HG02642 (cell line): ENCODE measurements around the gene CACNA1C.

Experiments used
- ATAC-seq: cut with Tn5 transposase; IDR thresholded peaks from one replicate; pipeline ENCODE4 v1.9.1; 2021; ENCODE audit warnings: mild to moderate bottlenecking; ENCODE audit not compliant: unreplicated experiment, poor library complexity

CACNA1C gene

DNA sequence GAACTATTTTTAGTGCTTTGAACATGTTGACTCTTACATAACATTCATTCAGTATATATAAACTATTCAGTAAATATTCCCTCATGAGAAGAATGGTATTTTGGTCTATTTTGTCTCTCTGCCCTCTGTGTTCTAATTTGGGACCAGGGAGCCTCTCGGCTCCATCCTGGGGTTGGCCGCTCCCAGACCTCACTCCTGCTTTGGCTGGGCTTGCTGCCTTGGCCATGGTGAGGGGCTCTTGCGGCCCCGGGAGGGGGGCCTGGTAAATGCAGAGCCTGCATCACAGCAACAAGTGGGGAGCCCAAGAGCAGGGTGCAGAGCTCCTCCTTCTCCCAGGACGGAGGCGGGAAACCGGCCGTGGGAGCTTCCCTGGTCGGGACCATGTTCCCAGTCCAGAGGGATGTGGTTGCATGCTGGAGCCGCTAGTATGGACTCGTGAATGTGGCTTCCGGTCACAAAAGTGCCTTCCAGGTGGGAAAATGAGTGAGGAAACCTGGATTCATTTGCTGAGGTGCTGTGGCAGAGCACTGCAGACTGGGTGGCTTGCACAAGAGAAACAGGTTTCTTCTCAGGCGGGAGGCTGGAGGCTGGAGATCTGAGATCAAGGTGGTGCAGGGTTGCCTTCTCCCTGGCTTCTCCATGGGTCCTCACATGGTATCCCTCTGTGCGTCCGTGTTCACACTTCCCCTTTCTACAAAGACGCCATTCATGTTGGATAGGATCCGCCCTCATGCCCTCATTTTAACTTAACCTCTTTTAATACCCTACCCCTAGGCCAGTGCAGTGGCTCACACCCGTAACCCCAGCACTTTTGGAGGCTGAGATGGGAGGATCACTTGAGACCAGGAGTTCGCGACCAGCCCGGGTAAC, 250.2 kb downstream of the CACNA1C start:
- no peak for ATAC-seq

DNA sequence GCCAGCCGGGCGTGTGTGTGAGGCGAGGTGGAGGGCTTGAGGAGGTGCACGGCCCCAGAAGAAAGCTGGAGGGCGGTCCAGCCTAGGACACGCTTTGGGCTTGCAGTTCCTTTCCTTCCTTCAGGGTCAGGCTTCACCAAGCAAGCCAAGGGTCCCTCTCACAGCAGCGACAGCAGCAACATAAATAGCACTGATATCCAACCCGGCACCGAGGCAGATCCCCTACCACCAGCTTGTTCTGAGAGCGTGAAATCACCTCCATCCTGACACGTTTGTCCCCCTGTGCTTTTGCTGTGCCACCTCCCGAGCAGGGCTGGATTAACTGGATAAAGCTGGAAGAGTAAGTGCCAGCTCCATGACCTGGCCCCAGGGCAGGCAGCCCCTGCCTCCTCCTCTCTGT, 251.4 kb downstream of the CACNA1C start:
- no peak for ATAC-seq

- ATAC-seq = no peak
Observed at GRCh38 chr12:2306012-2306411, 253.2 kb downstream of the CACNA1C start.

DNA sequence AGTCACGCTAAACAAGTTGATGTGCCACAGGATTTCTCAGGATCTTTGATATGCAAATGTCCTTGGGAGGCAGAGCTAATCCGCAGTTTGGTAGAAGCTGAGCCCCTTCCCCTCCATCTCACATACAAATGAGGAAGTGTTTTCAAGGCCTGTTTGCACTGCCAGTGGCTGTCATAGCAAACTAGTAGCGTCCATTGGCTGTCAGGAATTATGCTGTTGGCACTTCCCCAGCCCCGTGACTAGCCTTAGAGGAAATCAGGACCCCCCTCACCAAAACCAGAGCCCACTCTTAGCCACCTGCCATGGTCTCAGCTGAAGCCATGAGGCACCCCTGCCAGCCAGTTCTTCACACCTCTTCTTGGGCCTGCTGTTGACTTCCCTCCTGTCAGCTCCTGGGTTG, 253.9 kb downstream of the CACNA1C start:
- ATAC-seq = no peak

DNA sequence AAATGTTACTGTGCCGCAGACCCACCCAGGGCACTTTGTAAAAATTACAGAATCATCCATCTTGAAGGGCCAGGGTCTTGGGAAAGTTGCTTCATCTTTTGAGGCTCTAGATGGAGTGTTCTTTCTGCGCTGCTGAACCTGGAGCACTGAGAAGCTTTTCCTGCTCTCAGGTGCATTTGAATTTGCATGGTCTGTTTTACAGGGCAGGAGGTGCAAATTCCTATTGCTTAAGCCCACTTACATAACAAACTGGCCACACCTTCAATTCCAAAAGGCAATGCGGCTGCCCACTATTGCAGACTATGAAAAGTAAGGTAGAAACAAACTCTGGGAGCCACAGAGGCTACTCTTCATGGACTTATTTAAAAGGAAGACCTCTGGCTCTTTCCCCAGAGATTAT, 254.8 kb downstream of the CACNA1C start:
- ATAC-seq = no peak

GRCh38 chr12:2309647-2310046, 256.9 kb downstream of the CACNA1C start:
- no peak for ATAC-seq

DNA sequence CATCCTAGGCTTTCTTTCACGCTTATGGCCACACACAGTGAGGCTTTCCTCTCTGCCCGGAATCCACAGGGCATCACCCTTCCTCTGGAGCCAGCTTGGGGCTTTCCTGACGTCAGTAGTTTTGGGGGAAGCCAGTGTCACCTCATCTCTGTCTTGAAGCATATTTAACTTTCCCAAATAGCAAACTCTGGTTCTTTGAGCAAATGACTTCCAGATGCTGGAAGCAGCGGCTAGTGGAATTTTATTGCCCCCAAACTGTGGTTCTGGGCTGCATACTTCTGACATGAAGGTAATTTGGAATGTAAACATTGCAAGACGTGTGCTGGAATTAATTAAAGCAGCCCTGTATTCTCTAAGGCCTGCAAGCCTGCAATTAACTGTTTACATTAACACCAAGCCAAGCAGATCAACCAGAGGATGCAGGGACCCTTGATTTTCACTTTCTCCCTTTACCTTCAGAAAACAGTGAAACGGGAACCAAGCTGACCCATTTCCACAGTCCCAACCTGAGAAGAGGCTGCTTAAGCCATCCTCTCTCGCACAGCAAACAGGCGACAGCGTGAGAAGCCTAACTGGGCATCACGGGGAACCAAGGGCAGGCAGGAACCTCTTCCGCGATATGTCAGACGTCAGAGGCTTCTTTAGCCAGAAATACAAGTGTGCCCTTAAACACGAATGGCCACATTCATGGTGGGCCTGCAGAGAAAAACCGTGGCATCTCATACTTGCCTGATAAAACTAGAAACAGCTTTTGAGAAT, 258.4 kb downstream of the CACNA1C start:
- ATAC-seq = no peak

GRCh38 chr12:2312175-2312574, 259.4 kb downstream of the CACNA1C start:
- ATAC-seq = no peak

DNA sequence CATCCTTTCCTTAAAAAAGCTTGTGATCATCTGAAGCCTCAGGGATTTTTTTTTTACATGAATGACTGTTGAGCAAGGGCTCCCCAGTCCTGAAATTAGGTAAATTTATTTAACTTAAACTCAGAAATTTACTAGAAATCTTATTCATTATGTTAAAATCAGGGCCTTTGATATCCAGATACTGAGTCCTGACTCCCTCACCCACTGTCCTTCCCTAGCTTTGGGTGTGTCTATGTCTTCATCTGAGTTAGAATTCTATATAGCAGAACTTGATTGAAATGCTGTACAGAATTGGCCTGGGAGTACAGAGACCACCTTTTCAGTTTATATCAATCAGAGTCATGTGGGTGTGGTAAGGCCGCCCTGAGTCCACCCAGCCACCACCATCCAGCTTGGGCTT, 260.0 kb downstream of the CACNA1C start:
- no peak for ATAC-seq

DNA sequence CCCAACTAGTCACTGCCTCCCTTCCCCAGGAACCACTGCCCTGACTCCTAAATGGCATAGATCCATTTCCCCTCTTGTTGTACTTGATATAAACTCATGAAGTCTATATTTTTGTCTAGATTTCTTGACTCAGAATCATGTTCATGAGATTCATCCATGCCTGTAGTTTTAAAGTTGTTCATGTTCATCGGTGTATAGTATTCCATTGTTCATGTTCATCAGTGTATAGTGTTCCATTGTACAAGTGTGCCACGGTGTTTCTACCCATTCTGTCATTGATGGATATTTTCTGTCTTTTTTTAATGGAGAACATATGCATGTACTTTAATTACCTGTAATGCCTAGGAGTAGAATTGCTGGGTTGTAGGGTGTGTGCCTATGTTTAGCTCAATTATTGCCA, 261.7 kb downstream of the CACNA1C start:
- no peak for ATAC-seq

DNA sequence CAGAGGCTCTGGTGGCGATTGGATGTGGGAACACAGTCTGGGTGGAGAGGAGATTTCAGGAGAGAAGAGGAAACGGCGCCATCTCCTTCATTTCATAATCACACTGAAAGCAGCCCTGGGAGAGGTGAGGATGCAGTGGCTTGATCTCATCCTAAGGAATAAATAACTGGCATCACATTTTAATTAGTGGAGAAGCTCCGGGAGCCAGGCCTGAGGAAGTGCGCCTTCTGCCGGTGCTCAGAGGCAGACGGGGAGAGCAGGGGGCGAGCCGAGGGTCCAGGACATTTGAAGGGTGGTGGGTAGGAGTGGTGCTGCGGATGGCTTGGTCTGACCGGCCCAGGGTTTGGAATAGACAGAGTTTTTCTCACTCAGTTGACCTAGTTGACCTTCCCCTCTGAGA, 265.0 kb downstream of the CACNA1C start:
- ATAC-seq = no peak

DNA sequence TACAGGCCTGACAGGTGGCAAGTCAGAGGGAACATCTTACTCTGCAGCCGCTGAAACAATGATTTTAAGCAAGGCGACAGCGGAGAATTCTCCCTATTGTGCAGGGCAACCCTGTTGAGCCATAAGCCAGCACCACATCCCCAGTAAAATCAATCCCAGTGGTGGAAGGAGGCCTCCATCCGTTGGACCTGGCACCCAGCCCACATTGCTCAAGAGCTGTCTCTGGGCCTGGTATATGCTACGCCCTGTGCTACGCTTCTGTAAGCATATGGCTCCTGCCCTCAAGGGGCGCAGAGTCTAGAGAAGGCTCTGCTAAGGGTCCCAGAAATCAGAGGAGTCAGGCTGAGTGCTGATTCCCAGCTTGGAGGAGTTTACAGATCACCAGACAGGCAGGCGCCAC, 265.5 kb downstream of the CACNA1C start:
- ATAC-seq = no peak

- ATAC-seq = no peak
Observed at GRCh38 chr12:2319136-2319535, 266.3 kb downstream of the CACNA1C start.

- ATAC-seq = no peak
Observed at GRCh38 chr12:2319737-2320506, 267.1 kb downstream of the CACNA1C start.

DNA sequence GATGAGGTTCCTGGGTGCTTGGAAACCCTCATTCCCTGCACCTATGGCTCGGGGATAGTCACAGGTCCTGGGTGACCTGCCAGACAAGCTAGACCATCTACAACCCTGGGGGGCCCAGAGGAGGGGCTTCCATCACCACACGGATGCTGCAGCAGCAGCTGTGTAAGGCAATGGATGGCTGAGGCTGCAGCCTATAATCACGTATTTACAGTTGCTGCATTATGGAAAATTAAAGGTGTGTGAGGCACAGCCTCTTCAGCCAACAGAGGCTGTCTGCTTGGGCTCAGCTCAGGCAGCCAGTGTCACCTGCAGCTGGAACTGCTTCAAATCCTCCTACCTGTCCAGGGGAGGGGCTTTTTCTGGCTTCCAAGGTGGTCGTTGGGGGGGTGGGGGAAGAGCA, 268.1 kb downstream of the CACNA1C start:
- no peak for ATAC-seq

GRCh38 chr12:2322554-2323120, 269.9 kb downstream of the CACNA1C start:
- no peak for ATAC-seq

GRCh38 chr12:2323532-2324255, 270.9 kb downstream of the CACNA1C start:
- no peak for ATAC-seq

- no peak for ATAC-seq
Observed at GRCh38 chr12:2324387-2324786, 271.6 kb downstream of the CACNA1C start.

- ATAC-seq = no peak
Observed at GRCh38 chr12:2325519-2325918, 272.7 kb downstream of the CACNA1C start.

DNA sequence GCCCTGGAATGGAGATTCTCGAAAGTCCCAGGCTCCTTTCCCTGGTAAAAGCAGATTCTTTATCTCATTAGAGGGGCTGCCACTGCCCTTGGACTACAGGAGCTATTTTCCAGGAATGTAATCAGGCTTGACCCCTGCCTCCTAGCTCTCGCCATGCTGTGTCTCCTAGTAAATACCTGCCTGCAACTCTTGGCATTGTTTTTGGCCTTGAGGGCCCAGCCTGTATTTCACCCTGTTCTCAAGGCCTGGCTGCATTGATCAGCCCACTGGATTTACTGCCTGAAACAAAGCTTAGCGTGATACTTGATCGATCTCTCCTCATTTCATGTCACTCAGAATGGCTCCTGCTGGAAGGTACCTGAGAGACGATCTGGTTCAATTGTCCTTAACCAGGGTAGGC, 273.7 kb downstream of the CACNA1C start:
- no peak for ATAC-seq
